GM21526 (cell line): ENCODE data around the gene CCR9.

Experiments
- ATAC-seq: cut with Tn5 transposase; IDR thresholded peaks from one replicate; pipeline ENCODE4 v1.9.1; 2021; ENCODE audit warnings: moderate library complexity; ENCODE audit not compliant: unreplicated experiment, low FRiP score

CCR9 gene

DNA sequence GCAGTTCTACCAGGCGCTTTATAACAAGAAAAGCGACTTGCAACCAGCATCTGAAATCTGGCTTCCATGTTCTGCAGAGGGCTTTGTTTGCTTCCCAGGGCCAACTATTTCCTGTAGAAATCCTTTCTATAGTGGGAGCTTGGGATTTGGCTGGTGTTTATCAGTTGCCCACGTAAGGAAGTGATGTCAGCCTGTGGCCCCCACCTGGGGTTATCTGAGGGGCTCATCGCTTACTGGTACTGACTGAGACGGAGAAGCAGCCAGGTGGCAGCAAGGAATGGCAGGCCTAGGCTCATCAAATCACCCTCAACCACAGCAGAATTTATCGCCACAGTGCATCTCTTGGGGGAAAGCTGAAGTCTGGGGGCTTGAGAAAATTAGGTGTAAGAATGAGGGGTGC, 14.6 kb upstream of the CCR9 start:
- ATAC-seq: no peak

DNA sequence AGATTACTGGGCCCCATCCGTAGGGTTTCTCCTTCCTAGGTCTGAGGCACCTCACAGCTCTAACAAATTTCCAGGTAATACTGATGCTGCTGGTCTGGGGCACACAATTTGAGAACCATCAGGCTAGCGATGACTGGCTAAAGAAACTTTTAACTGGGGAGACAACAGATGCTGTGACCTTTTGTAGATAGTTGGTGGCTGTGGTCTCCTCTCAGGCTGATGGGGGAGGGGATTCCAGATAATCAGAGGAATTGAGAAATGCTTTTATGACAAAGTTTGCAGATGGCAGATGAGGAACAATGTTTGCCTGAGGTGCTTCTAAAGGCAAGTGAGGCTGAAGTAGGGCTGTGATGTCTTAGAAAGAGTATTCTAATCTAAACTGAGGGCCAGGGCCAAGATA, 13.8 kb upstream of the CCR9 start:
- ATAC-seq: no peak

DNA sequence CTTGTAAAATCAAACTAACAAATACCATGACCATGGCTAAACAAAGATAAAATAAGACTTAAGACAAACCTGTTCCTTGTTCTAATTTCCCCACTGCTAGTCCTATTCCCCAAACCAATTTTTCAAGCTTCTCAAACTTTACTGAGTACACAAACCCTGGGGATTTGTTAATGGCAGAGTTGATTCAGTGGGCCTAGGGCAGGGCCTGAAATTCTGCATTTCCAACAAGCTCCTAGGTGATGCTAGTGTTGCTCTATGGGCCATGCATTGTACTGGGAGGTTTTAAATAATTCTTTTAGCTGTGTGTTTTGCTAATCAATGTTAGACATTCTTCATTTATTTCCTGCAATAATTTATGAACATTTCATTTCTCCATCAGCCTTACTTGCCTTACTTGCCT, 13.3 kb upstream of the CCR9 start:
- ATAC-seq: no peak

DNA sequence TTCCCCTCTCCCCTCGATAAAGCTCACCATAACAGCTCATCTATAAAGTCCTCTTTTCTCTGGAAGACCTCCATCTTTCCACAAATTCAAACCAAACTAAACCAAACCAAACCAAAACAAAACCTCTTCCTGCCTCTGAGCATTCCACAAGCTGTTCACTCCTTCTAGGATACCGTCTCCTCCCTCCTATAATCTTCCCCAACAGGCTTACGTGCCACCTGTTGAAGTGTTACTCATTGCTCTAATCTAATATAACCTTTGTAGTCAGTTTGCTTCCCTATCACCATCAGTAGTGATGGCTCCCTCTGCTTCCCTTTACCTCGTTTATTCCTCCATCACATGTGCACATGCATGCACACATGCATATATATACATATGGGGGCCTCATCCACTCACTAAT, 12.7 kb upstream of the CCR9 start:
- no peak for ATAC-seq

DNA sequence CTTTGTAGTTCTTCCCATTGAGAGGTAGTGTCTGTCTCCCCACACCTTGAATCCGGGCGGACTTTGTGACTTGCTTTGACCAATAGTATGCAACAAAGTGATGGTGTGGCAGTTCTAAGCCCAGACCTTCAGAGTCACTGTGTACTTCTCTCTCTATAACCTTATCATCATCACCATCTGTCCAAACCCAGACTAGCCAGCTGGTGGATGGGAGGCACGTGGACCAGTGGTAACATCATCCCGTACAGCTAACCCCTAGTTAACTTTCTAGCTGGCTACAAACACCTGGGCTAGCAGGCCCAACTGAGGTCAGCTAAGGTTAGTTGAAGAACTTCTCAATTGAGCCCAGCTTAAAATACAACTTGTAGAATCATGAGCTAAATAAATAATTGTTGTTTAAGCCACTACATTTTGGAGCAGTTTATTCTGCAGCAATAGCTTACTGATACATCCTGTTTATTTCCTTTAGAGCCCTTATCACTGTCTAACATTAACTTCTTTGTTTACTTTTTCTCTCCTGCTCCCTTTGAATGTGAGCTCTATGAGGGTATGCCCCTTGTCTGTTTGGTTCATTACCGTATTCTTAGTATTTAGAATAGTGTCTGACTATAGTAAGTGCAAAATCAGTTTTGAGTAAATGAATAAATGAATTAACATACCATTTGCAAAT, 11.5 kb upstream of the CCR9 start:
- no peak for ATAC-seq

DNA sequence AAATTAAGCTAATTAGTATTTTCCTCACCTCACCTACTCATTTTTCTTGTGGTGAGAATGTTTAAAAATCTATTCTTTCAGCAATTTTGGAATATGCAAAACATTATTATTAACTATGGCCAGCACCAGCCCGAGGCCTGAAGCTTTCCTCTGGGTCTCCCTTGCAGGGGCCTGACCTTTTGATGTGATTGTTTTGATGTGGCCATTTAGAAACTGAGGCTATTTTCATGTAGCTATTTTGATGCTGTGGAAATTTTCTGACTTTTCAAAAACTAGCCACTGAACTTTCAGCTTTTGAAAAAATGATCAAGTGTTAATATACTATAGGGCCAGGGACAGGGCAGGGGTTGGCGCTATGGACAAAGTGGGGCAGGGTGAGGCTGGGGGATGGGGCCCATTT, 8.2 kb upstream of the CCR9 start:
- no peak for ATAC-seq

DNA sequence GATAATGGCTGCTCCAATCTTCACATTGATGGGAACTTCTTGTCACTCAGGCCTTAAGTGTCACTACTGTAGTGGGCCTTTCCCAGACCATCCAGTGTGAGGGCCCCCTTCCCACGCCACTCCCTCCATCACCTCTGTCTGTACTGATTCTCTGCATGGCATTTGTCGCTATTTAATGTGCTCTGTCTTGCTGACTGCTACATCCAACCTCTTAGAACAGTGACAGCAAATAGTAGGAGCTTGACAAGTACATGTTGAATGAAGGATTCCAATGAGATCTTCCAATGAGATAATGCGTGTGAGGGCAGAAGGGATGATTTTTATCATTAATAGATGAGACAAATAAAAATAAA, 5.6 kb upstream of the CCR9 start:
- no peak for ATAC-seq

DNA sequence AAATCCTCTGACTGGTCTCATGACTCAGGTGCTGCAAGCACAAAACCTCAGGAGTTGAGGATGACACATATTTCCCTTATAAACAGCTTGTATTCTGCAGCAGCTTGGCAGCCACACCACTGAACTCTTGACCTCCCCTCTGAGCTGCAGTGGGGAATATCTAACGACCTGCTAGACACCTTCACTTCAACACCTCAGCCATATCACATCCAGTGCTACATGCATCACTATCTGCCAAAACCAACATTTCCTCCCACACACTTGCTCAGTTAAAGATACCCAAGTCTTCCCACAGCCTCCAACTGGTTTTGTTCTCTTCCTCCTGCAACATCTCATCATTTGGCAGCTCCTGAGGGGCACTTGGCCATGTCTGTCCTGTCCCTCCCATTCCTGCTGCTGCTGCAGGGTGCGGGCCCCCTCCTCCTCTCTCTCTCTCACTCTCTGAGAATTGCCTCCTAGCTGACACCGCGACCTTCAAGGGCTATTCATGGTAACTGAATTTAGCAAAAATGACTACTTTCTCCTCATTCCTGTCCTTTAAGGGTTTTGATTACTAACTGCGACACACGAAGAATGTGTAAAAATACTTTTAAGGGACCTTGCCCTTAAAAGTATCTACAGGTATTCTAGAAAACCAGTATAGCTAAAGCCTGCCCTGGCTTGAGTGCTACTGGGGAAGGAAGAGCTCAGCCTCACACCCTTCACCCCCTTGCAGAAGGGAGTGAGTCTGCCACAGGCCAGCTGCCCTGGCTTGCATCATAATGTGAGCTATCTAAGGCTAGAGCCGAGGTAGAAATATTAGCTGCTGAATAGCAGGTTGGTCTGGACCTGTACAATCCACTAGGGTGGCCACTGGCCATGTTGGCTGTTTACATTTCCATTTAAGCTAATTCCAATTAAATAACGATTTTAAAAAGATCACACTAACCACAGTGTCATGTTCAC, 5.0 kb upstream of the CCR9 start:
- ATAC-seq: no peak

DNA sequence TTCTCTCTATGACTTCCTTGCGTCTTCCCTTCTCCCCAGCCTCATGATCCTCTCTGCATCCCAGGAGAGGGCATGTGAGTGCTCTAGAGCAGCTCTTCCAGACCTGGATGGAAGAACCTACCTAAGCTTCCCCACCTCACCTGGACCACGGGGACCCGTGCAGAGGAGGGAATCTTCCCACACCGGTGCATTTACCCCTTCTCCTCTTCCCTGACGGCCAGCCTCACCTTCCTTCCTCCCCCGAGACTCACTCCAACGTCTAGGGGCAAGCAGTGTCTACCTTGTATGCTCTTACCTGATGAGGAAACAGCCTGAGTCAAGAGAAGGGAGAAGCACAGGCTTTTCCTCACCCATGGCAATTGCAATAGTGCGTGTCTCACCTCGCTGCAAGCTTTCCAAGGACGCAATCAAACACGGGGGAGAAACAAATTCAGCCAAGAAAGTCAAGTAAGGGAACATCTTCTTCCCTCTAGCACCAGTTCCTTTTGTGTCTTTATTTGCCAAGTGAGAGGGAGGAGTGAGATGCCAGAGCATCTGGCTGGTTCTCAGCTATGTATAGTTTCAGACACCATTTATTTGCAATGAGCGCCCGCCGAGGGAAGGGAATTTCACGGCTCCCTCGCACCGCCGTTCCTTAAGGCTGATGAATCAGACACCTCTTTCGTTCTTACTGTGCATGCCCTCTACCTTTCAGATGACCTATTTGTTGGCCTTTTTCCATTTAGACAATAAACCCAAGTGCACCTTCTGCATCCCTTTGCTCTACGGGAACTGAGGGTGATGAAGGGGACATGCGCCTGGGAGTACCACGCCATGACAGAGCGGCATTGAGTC, 1.8 kb upstream of the CCR9 start:
- no peak for ATAC-seq

DNA sequence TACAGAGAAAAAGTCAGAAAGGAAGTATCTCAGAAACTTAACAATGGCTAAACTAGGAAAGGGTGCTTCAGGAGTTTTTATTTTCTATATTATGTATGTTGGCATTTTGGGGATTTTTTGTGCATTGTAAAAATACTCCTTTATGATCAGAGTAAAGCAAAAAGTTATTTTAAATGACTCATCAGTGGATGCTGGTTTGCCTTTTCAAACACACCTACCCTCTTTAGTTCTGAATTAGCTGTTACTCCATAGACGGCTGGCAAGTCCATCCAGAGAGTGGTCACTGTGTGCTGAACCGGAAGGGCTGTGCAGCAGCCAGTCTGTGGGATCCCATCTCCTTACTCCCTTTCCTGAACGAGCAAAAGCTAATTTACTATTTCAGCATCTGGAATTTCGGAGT, 942 bp downstream of the CCR9 start:
- ATAC-seq: no peak

DNA sequence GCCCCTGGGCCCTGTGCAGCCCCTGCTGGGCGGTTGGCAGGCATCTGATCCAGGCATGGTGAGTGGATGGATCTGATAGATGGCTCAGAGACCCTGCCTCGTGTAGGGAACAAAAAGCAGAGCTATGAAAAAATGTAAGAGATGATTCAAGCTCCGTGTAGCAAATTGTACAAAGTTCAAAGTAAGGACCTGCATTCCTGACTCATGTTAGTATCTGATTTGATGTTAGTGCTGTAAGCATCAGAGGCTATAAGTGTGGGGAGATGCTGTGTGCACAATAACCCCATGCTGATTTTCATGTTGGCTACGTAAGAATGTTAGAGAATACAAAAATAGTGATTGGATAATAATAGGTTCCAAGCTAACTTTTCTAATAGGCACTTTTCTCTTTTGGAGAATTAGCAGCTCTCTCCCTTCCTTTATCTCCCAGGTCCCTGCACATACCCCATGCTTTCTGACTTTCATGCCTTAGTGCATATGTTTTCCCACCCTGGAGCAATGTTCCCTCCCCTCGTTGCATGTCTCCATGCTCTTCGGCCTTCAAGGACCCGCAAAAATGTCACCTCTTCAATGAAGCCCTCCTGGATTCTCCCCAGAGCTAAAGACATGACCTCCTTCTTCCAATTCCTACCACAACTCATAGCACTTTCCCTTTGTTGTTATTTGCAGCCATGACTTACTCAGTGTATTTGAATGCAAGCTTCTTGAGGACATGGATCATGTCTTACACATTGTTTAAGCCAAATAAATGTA, 1.6 kb downstream of the CCR9 start:
- ATAC-seq: no peak

DNA sequence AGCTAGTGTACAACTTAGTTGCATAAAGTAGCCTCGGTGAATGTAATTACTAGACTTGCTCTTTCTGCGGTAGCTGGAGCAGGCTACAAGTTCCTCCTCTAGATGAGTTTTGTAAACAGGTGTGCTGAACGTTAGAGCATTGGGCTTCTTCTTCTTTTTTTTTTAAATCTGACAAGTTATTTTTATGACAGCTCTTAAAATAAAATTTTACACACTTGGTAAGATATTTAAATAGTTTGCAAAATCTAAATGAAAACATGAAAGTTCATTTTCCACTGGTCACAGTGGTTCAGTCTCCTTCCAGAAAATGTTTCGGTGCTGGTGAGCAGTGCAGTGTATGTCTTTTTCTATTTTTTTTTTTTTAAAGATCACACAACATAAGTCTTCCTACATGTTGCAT, 3.0 kb downstream of the CCR9 start:
- no peak for ATAC-seq

DNA sequence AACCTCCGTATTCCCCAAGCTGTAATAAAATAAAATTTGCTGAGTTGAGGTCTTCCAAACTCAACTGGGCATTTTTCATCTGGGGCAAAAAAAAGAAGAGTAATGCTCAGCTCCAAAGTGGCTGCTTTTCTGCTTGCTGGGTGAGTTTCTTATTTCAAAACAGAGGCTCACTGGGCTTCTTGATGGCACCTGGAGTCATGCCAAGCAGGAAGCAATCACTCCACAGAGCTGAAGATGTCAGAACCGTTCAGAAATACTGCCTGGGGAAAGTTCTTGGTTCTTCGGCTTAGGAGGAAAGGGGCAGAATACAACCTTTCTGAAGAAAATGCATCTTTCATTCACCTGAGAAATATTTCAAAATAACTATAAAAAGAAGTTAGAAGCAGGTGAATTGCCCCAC, 4.1 kb downstream of the CCR9 start:
- no peak for ATAC-seq

DNA sequence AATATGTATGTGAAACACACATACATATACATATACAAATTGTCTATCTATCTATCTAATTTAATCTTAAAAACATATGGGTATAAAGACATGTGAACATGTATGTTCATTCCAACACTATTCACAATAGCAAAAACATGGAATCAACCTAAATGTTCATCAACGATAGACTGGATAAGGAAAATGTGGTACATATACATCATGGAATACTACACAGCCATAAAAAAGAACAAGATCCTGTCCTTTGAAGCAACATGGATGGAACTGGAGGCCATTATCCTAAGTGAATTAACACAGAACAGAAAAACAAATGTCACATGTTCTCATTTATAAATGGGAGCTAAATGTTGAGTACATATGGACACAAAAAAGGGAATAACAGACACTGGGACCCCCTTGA, 5.8 kb downstream of the CCR9 start:
- no peak for ATAC-seq

DNA sequence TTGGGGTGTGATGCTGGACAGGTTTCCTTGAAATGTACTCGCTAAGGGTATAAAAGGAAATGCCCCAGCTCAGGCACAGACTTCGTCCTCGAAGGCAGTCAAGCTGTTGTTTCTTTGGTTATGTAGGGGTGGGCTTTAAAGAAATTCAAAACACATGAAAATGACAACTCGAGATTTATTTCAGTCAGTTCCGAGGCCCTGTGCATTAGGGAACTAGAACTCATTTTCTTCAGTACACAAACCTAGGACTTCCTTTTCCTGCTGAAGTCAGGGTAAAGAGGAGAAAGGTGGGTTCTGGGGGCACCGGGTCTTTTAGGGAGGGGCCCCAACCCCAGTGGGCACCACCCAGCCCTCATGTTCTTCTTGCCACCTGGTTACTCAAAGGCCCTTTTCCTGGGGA, 7.7 kb downstream of the CCR9 start:
- no peak for ATAC-seq

DNA sequence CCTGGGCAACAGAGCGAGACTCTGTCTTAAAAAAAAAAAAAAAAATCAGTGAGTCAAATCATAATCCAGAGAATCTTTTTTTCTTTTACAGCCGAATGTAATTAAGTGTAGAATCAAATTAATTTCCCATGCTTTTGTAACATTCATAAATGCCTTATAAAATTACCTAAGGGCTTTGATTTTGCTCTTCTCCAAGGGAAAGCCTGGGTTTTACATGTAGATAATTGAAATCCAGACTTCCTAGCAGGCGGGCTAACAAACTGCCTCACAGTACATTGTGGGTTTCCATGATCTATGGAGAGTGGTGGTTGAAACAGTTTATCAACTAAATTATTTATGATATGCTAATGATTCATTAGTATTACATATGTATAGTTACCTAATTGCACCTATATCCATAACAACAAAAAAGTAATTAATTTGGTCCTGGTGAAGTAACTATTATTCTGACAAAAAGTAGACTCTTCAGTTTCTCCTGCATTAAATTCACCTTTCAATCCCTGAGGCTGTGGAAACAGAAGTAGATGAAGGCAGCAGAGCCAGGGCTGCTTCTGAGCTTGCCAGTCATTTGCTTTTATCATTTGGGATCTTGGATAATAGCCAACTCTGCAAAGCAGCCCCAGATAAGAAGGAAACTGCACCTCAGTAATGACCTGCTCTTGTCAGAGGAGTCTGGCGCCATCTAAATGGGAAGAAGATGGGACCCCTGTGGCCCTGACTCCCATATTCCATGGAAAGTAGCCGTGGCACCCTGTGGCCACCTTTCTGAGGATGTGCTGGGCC, 9.5 kb downstream of the CCR9 start:
- no peak for ATAC-seq

DNA sequence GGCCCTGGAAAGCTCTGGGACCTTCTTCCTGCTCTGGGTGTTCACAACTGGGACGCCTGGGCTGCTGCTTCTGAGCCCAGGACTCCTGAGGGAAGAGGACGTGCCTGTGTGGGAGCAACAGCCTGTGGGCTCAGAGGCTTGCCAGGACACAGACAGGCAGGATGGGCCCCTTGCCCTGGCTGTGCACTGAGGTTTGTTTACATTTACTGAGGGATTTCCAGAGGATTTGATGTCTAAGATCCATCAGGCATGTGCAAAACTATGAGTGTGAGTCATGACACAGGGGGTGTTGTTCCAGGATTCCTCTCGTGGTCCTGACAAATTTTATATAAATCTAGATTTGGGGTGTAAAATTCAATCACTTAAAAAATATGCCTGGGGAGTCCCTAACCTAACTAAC, 10.6 kb downstream of the CCR9 start:
- no peak for ATAC-seq

DNA sequence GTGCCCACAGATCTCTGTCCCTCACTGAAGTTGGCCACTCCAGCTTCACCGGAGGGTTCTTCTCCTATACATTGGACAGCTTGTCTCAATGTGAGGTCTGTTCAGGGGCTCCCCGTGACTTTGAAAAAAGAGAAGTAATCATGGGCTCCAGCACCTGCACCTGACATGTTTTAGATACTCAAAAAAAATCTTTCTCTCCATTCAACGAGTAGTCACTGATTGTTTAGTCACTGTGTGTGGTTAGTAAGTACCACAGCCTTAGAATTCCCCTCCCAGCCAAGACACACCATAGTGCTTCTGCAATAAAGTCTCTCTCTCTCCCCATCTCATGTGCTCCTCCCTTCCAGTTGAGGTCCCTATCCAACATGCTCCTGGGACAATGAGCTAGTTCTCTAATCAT, 18.6 kb downstream of the CCR9 start:
- ATAC-seq: no peak

DNA sequence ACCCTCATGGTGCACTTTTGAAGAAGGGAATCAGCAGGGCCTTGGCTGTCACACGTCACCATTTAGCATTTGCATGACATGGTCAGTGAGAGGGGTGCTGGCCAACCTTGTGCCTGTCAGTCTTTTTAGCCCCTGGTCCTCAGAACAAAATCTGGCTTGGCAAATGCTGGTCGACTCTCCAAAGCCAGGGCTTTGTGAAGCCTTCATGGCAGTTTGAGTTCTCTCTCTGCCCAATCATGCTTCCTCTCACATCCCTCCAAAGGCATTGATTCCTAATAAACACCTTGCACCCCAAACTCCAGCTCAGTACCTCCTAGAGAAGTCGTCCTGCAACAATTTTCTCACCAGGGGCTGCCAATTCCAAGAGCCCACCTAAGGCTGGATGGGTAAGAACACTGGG, 19.4 kb downstream of the CCR9 start:
- ATAC-seq: no peak
